ENCODE results near the gene OR2V2.

GRCh38 chr5:181159286-181160151 is 12.1 kb downstream of the OR2V2 start:
- TF ChIP-seq CTCF (IDR thresholded peaks at IDR 0.05) (peak; percentile 74 to 84 (median 82)), POLR2A (IDR thresholded peaks at IDR 0.05) (no peak), EP300 (IDR thresholded peaks at IDR 0.05) (no peak)

All from gastroesophageal sphincter (tissue), 3 donors.